DMS114 treated with DMSO at 0.1 percent for 48 hours (cell line): ENCODE measurements around the gene PRKG2.

Experiments used
- DNase-seq: peaks from one replicate; lab custom pipeline; 2025; ENCODE audit not compliant: unreplicated experiment; lab: John Stamatoyannopoulos, UW

PRKG2 gene

DNA sequence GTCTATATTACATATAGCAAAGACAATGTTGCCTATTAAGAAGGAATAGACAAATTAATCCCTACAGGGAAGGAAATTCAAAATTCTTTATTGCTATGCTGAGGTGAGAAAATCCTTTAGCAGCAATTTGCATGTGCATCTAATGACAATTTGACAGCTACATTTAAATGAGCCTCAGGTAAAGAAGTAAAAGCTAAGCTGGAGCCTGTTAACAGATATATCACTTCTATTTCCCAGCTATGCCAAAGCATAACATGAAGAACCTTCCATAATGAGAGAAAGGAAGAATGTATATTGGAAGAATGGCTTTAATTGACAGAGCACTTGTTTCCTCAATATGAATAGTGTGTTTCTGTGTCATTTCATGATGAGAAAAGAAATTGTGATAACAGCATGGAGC, 112.9 kb downstream of the PRKG2 start:
- no peak for DNase-seq

DNA sequence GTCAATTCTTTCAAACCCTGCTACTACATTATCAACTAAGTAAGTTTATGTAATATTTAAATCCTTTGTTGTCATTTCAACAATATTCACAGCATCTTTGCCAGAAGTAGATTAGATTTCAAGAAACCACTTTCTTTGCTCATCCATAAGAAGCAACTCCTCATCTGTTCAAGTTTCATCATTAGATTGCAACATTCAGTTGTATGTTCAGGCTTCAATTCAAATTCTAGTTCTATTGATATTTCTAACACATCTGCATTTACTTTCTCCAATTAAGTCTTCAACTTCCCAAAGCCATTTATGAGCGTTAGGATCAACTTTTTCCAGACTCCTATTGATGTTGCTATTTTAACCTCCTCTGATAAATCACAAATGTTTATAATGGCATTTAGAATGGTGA, 118.5 kb downstream of the PRKG2 start:
- no peak for DNase-seq

DNA sequence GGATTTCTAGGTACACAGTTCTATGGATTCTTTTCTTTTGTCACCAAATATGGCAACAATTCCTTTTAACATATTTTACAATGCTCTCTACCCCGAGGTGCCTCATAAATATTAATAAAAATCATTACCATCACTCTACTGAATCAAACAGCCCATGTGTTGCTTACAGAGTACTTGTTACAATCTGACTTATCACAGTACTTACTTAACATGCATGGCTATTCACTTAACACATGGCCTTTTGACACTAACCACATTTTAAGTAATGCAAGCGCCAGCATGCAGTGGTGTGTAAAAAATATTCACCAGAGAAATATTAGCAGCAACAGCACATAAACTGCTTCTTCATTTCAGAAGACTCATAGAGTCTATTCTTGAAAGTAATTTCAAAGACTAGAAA, 119.6 kb downstream of the PRKG2 start:
- DNase-seq = no peak

DNA sequence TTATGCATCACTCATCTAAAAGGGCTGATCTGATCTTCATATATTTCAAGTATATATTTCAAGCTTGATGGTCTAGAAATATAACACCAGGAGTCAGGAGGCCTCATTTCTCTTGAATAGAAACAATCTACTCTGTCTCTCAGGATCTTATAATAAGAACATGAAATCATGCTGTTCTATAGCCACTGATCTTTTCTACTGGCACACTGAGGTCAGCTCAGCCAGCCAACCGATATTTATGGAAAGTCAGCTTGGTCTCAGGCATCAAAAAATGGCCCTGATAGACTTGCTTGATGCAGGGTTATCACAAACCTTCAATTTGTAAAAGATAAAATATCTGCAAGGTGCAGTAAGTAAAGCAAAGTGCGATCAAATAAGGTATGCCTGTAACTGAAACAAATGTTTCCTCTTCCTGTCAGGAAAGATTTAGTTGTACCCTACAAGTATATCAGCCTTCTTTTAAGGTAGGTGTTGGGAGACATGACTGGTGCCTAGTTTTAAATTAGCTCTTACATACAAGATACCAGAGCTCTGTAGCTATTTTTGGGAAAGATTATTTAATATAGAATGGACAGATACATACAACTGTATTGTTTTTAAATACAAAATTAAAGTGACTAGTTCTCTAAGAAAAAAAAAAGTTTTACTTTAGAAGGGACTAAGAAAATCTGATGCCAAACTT, 121.2 kb downstream of the PRKG2 start:
- DNase-seq = no peak

- DNase-seq = no peak
Observed at GRCh38 chr4:81085979-81086378, 129.0 kb downstream of the PRKG2 start.

GRCh38 chr4:81085291-81085690, 129.7 kb downstream of the PRKG2 start:
- no peak for DNase-seq

- DNase-seq = no peak
Observed at GRCh38 chr4:81084634-81085033, 130.4 kb downstream of the PRKG2 start.

- no peak for DNase-seq
Observed at GRCh38 chr4:81084029-81084428, 131.0 kb downstream of the PRKG2 start.

DNA sequence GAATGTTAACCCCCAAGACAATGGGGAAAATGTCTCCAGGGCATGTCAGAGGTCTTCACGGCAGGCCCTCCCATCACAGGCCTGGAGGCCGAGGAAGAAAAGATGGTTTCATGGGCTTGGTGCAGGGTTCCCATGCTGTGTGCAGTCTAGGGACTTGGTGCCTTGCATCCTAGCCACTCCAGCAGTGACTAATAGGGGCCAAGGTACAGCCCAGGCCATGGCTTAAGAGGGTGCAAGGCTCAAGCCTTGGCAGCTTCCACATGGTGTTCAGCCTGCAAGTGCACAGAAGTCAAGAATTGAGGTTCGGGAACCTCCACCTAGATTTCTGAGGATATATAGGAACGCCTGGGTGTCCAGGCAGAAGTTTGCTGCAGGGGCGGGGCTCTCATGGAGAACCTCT, 133.9 kb downstream of the PRKG2 start:
- DNase-seq = no peak

DNA sequence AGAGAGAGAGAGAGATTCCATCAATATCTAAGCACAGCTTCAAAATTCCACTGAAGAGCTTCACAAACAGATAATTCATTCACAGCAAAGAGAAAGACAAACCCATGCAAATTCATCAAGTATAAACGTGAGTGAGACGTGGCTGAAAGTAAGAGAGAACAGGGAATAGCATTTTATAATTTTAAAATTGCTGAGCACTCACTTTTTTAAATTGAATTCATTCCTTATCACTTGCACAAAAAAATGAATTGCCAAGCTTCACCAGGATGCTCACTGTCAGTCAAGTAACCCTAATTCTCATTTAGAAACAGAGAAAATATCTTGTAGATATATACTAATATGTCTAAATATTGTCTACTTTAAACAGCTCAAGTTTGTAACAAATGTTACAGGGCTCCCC, 144.0 kb downstream of the PRKG2 start:
- DNase-seq = no peak

- DNase-seq = peak; percentile 54
Observed at GRCh38 chr4:81069706-81070331, 145.2 kb downstream of the PRKG2 start.

DNA sequence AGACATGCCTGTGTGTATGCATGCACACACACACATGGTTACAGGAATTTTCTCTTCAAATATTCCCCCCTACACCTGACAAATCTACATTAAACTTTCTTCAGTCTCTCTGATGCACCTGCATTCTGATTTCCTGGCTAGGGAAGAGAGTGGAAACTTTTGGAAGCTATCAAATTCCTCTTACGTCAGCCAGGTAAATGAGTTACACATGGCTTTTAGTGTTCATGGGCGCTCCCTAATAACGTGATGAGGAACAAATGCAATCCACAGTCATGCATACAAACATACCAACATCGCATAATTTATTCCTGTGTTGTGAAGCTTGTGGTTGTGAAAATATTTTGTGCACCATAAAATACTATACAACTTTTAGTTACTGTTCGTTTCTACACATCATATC, 149.6 kb downstream of the PRKG2 start:
- DNase-seq = no peak

DNA sequence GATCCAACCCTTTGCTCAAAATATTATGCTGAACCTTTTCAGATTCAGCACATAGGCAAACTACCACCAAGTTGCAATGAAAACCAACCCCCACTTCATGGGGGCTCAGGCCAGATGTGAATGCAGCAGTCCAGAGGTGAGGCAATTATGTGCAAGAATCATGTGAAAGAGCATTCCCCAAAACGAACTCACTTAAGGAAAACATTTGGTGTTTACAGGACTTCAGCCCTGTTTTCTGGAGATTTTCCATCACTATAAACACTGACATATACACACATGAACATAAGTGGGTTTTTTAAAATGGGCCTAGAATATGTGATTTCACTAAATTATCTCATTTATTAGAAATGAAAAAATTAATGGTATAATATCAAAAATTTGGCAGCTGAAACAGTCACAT, 153.0 kb downstream of the PRKG2 start:
- no peak for DNase-seq

- no peak for DNase-seq
Observed at GRCh38 chr4:81061344-81061730, 153.7 kb downstream of the PRKG2 start.

GRCh38 chr4:81060587-81061343, 154.3 kb downstream of the PRKG2 start:
- no peak for DNase-seq

GRCh38 chr4:81058621-81059020, 156.4 kb downstream of the PRKG2 start:
- no peak for DNase-seq

- DNase-seq = peak; percentile 34
Observed at GRCh38 chr4:81052119-81053068, 162.6 kb downstream of the PRKG2 start.

- no peak for DNase-seq
Observed at GRCh38 chr4:81049907-81050306, 165.1 kb downstream of the PRKG2 start.

DNA sequence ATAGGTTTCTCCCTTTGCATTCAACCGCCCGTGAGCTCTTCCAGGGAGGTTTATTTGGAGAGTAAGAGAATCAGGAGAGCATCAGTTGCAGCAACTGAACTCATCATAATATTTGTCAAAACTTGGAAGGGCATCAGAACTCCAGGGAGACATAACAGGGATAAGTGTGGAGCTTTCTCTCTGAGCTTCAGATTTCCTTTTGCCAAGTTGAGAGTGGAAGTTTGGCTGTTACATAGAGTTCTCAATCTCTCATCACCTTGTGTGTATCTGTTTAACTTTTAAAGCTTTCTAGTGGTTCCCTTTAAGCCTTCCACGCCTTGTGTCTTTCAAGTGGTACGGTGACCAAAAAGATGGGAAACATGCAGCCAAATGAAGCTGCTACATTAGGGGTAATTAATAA, 165.7 kb downstream of the PRKG2 start:
- no peak for DNase-seq

GRCh38 chr4:81042578-81043365, 172.2 kb downstream of the PRKG2 start:
- no peak for DNase-seq
